Breast epithelium (tissue), 4 donors: ENCODE measurements around the gene TRIM40. TPM values are rescaled to one million over a fixed set of nuclear protein-coding genes. Genes with fewer than 3 reads are reported as not detected.

Experiments
- DNase-seq, 2 donors: peaks; one replicate each; pipeline ENCODE4 v3.0.0-alpha.2; 2019; ENCODE audit warnings: low spot score in 2 of 2
- H3K27ac ChIP-seq, 2 donors: fragments of 200-600 bp; sonication (generic) in 1 of 2; one replicate each; pipeline ENCODE4 v1.5.1; 2016 to 2019; ENCODE audit warnings: mild to moderate bottlenecking in 1 of 2
- H3K27me3 ChIP-seq, 2 donors: fragments of 200-600 bp; sonication (generic) in 1 of 2; one replicate each; pipeline versions ENCODE4 v1.5.1 to v1.6.0; 2017 to 2019; ENCODE audit warnings: control low read depth in 1 of 2, mild to moderate bottlenecking in 1 of 2
- H3K36me3 ChIP-seq: fragments of 200-600 bp; one replicate; pipeline ENCODE4 v1.5.1; 2019
- H3K4me1 ChIP-seq, 2 donors: fragments of 200-600 bp; sonication (generic); one replicate each; pipeline ENCODE4 v1.5.1; 2016 to 2019; ENCODE audit warnings: control low read depth in 1 of 2
- H3K4me3 ChIP-seq, 3 donors: fragments of 200-600 bp; sonication (generic); 1 replicate in 2 of 3; 2 replicates in 1 of 3; pipeline ENCODE4 v1.5.1; 2016 to 2019; ENCODE audit warnings: mild to moderate bottlenecking in 3 of 3, moderate library complexity in 2 of 3
- H3K9me3 ChIP-seq, 2 donors: fragments of 200-600 bp; sonication (generic) in 1 of 2; one replicate each; pipeline ENCODE4 v1.5.1; 2016 to 2019; ENCODE audit warnings: control low read depth in 1 of 2
- POLR2A ChIP-seq: fragments of 450-650 bp; IDR thresholded peaks from one replicate; pipeline ENCODE4 v1.6.1; 2016; ENCODE audit warnings: antibody characterized with exemption, mild to moderate bottlenecking, moderate library complexity
- POLR2AphosphoS5 ChIP-seq, 3 donors: sonication (generic); formaldehyde crosslinking; IDR thresholded peaks; one replicate each; pipeline ENCODE4 v1.6.1; 2017; ENCODE audit warnings: antibody characterized with exemption in 3 of 3
- intact Hi-C: fragments of 100-400 bp; cut with DNase I; formaldehyde crosslinking; loops from one replicate; pipeline ENCODE4 v1.15.1; 2023; ENCODE audit warnings: low total_unique reads
- total RNA-seq, 3 donors: library from RNA; depleted of rRNA; stranded (reverse); fragments of >200 nt; gene quantifications; one replicate each; pipeline ENCODE4 v1.1.0, GENCODE V29; 2016
- TF ChIP-seq, protein P1 (sequence below), 3 donors: fragments of 450-650 bp; IDR thresholded peaks; one replicate each; pipeline ENCODE4 v1.5.1; 2016 to 2017; ENCODE audit warnings: antibody characterized with exemption in 3 of 3, mild to moderate bottlenecking in 3 of 3, moderate library complexity in 3 of 3

TRIM40 gene
- total RNA-seq, 3 donors from 2014 or later: 0.33 TPM; not detected in 2

DNA sequence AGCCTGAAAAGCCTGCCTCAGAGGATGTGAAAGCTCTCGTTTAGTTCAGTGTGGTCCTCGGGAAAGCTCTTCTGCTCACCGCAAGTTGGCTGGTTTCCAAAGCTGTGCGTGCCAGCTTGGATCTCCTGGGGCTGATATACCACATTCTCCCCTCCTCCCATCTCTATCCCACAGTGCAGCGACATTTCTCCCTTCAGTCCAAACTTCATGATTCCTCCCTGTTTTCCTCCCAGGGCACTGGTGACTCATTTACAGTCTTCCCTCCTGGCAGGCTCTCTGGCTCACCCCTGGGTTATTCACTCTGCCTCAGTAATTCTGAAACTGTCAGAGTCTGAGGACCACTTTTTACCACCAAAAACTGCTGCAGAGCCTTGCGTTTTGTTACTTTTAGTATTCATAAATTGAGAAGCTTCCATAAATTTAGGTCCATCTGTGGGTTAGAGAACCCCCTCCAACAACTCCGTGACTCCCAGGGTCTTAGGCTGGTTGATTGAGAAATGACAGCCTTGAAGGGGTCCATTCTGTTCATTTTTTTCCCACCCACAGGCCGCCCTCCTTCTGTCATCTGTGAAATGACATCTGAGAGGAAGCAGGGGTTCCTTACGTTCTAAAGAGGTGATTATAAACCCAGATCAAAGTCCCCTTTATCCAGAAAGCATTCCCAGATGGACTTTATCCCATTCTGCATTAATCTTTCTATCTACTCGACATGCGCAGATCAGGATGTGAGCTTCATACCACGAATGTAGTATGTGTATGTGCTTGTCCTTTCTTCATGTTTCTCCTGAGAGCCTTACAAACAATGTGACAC lies 19.0 kb downstream of the TRIM40 start:
- H3K27me3 ChIP-seq: no peaks in the 10 kb centered on the region
- intact Hi-C loops: no loop called here

DNA sequence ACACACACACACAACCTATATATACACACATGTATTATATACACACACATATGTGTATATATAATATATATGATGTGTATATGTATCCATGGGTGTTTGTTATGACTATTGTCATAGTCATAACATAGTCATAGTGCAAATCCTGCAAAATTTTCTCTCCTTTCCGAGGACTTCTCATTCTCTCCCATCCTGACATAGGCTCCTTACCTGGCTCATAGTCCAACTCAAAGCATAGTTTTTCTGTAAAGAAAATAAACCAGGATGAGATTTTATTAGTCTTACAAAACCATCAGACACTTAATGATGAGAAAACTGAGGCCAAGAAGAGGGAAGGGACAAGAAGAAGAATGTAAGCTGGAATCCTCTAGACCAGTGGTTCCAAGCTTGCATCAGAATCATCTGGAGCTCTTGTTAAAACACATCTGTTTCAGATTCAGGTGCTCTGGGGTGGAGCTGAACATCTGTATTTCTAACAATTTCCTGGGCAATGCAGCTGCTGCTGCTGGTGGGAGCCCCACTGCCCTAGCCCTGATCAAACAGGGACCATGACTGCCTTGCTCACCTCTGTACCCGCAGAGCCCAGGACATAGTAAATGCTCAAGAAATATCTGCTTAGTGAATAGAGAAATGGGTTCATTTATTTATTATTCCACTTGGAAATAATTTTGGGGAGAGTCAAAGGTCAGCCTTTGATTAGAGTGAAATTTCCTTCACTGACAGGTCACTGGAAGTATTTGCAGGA lies 19.8 kb downstream of the TRIM40 start:
- no peaks in the 10 kb centered on the region for H3K9me3 ChIP-seq
- peaks cover 0 to 4% of the 10 kb centered on the region in 2 donors for H3K4me1 ChIP-seq
- no peaks in the 10 kb centered on the region for H3K27me3 ChIP-seq
- no peaks in the 10 kb centered on the region for H3K36me3 ChIP-seq
- TF ChIP-seq, protein P1, sequence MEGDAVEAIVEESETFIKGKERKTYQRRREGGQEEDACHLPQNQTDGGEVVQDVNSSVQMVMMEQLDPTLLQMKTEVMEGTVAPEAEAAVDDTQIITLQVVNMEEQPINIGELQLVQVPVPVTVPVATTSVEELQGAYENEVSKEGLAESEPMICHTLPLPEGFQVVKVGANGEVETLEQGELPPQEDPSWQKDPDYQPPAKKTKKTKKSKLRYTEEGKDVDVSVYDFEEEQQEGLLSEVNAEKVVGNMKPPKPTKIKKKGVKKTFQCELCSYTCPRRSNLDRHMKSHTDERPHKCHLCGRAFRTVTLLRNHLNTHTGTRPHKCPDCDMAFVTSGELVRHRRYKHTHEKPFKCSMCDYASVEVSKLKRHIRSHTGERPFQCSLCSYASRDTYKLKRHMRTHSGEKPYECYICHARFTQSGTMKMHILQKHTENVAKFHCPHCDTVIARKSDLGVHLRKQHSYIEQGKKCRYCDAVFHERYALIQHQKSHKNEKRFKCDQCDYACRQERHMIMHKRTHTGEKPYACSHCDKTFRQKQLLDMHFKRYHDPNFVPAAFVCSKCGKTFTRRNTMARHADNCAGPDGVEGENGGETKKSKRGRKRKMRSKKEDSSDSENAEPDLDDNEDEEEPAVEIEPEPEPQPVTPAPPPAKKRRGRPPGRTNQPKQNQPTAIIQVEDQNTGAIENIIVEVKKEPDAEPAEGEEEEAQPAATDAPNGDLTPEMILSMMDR (IDR thresholded peaks at IDR 0.05): no peak
- TF ChIP-seq POLR2AphosphoS5 (IDR thresholded peaks at IDR 0.05) (no peak), POLR2A (no peak)
- intact Hi-C loops: no loop called here
- no peak for DNase-seq
- no peak overlapping the region for H3K4me3 ChIP-seq
- no peak overlapping the region for H3K27ac ChIP-seq

More for the DNA sequence above, 19.0 kb downstream of the TRIM40 start:
- Histone ChIP-seq H3K27ac (no peak overlapping the region), H3K9me3 (no peaks in the 10 kb centered on the region), H3K4me1 (peaks cover 0 to 4% of the 10 kb centered on the region in 2 donors), H3K4me3 (no peak overlapping the region), H3K36me3 (no peaks in the 10 kb centered on the region)
- DNase-seq: no peak
- TF ChIP-seq POLR2A: no peak
- TF ChIP-seq POLR2AphosphoS5 (IDR thresholded peaks at IDR 0.05): no peak
- TF ChIP-seq, protein P1 (IDR thresholded peaks at IDR 0.05): no peak

DNA sequence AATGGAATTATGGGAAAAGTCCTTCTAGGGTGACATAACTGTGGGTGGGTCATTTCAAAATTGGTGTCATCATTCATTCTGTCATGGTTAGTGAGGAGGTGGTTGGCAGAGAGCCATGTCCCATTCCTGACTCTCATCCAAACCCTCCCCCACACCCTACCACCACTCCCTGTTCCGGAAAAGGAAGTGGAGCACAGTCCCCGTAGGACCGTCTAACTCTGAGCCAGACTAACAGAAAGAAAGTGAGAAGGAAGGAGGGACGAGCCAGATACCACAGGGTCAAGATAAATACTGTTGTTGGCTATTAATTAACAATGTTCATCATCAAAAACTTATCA lies 20.3 kb downstream of the TRIM40 start:
- H3K27ac ChIP-seq: no peak overlapping the region
- H3K9me3 ChIP-seq: no peaks in the 10 kb centered on the region
- no peaks in the 10 kb centered on the region for H3K27me3 ChIP-seq
- peaks cover 0 to 4% of the 10 kb centered on the region in 2 donors for H3K4me1 ChIP-seq
- H3K4me3 ChIP-seq: no peak overlapping the region
- DNase-seq: no peak
- TF ChIP-seq POLR2A: no peak
- TF ChIP-seq POLR2AphosphoS5 (IDR thresholded peaks at IDR 0.05): no peak
- TF ChIP-seq, protein P1 (IDR thresholded peaks at IDR 0.05): no peak
- intact Hi-C loops: no loop called here
- H3K36me3 ChIP-seq: no peaks in the 10 kb centered on the region

DNA sequence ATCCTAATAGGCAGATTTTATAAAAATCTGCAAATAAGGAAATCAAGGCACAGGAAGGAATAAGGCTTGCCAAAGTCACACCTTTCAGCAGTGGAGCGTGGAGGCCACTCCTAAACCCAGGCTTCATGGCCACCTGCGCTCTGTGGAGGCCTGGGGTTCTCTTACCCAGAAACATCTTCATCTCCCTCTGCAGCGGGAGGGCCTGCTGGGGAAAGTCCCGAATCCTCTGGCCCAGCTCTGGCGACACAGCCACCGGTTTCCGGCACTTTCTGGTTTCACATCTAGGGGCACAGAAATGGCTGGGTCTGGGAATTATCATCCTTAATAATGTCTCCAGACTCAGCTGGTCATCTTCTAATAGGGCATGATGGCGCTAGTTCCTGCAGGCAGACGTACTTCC lies 20.8 kb downstream of the TRIM40 start:
- intact Hi-C loops: no loop called here
- no peaks in the 10 kb centered on the region for H3K27me3 ChIP-seq
- no peak for TF ChIP-seq POLR2A
- TF ChIP-seq POLR2AphosphoS5 (IDR thresholded peaks at IDR 0.05): no peak
- TF ChIP-seq, protein P1 (IDR thresholded peaks at IDR 0.05): no peak
- no peaks in the 10 kb centered on the region for H3K9me3 ChIP-seq
- peaks cover 0 to 4% of the 10 kb centered on the region in 2 donors for H3K4me1 ChIP-seq
- no peak overlapping the region for H3K4me3 ChIP-seq
- no peak for DNase-seq
- no peaks in the 10 kb centered on the region for H3K36me3 ChIP-seq
- H3K27ac ChIP-seq: no peak overlapping the region

DNA sequence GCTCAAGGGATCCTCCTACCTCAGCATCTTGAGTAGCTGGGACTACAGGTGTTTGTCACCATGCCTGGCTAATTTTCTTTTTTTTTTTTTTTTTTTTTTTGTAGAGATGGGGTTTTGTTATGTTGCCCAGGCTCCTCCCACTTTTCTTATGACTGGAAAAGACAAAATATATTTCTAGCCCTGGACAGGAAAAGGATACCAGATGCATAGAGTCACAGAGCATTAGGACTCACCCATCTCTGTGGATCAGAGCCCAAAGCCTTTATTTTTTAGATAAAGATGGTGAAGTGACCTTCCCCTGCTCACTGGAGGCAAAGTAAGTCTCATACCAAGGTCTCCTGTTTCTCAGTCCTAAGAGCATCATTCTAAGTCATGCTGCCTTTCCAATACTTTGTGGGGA lies 21.6 kb downstream of the TRIM40 start:
- Histone ChIP-seq H3K27ac (no peak overlapping the region), H3K4me1 (peaks cover 0 to 4% of the 10 kb centered on the region in 2 donors), H3K36me3 (no peaks in the 10 kb centered on the region), H3K4me3 (no peak overlapping the region), H3K27me3 (no peaks in the 10 kb centered on the region), H3K9me3 (no peaks in the 10 kb centered on the region)
- no peak for DNase-seq
- TF ChIP-seq POLR2A (no peak), POLR2AphosphoS5 (IDR thresholded peaks at IDR 0.05) (no peak)
- TF ChIP-seq, protein P1 (IDR thresholded peaks at IDR 0.05): no peak
- intact Hi-C loops: no loop called here
